ENCODE measurements around the gene HEATR5A. TPM values are rescaled to one million over a fixed set of nuclear protein-coding genes. Genes with fewer than 3 reads are reported as not detected.
"Not testable (repeated sequence)": the region's sequence is repeated elsewhere in the genome, so short reads cannot be mapped to it uniquely, and the experiment has no call there.

HEATR5A gene
- polyA plus RNA-seq, 3 donors, result 13.1 to 21.0 (median 16.8) TPM

GRCh38 chr14:31382221-31382620 lies 38.1 kb downstream of the HEATR5A start:
- Mint-ChIP-seq H3K27ac (no peak overlapping the region), H3K36me3 (peaks cover 54 to 84% of the 10 kb centered on the region in 2 donors), H3K27me3 (ENCODE audit: low read depth in 3 of 3) (no peaks in the 10 kb centered on the region), H3K4me1 (peaks cover 5% of the 10 kb centered on the region), H3K4me3 (no peak overlapping the region), H3K9me3 (no peaks in the 10 kb centered on the region)
- H2AFZ ChIP-seq (ENCODE audit: insufficient read depth, low read depth, low read length, poor library complexity, severe bottlenecking), result no peak overlapping the region
- no CpG with 5 or more reads among the region's 1 CpG for WGBS (ENCODE audit: insufficient coverage)
- H3K4me2 ChIP-seq (replicated peaks; ENCODE audit: extremely low read depth, low read length, poor library complexity, severe bottlenecking), result no peak overlapping the region
- H3K9me3 ChIP-seq (replicated peaks in 1 of 2; ENCODE audit: control insufficient read depth in 1 of 2, insufficient read depth in 1 of 2, low read length in 2 of 2), result no peaks in the 10 kb centered on the region
- no peaks in the 10 kb centered on the region for H4K20me1 ChIP-seq (ENCODE audit: insufficient read depth, low read length)
- no peak for TF ChIP-seq CTCF (IDR thresholded peaks at IDR 0.05)
- no peaks in the 10 kb centered on the region for H3K79me2 ChIP-seq (ENCODE audit: insufficient read depth, low read length)
- H3K27me3 ChIP-seq (ENCODE audit: control insufficient read depth in 2 of 2, insufficient read depth in 2 of 2, low read length in 2 of 2), result no peaks in the 10 kb centered on the region
- H3K4me3 ChIP-seq (replicated peaks in 1 of 3; ENCODE audit: low read depth in 2 of 3, low read length in 3 of 3), result no peak overlapping the region
- intact Hi-C loops (cut with micrococcal nuclease), result no loop called here
- DNase-seq, result no peak
- H3K9ac ChIP-seq (ENCODE audit: insufficient read depth, low read length, poor library complexity, severe bottlenecking), result no peak overlapping the region
- H3K4me1 ChIP-seq (ENCODE audit: control insufficient read depth in 1 of 2, insufficient read depth in 2 of 2, low read length in 2 of 2), result no peaks in the 10 kb centered on the region
- H3K36me3 ChIP-seq (replicated peaks in 1 of 2; ENCODE audit: control insufficient read depth in 1 of 2, insufficient read depth in 2 of 2, low read length in 2 of 2), result peaks cover 80 to 95% of the 10 kb centered on the region in 2 donors
- H3K27ac ChIP-seq (ENCODE audit: low read depth in 1 of 2, low read length in 2 of 2), result no peak overlapping the region

- H3K9me3 Mint-ChIP-seq, result no peaks in the 10 kb centered on the region
- H3K4me3 Mint-ChIP-seq, result no peak overlapping the region
- intact Hi-C loops (cut with micrococcal nuclease), result no loop called here
- 100% methylated on average over 1 of the region's 3 CpGs for WGBS (ENCODE audit: insufficient coverage)
- peaks cover 79 to 95% of the 10 kb centered on the region in 2 donors for H3K36me3 ChIP-seq (replicated peaks in 1 of 2; ENCODE audit: control insufficient read depth in 1 of 2, insufficient read depth in 2 of 2, low read length in 2 of 2)
- no peak for TF ChIP-seq CTCF (IDR thresholded peaks at IDR 0.05)
- H3K27me3 Mint-ChIP-seq (ENCODE audit: low read depth in 3 of 3), result no peaks in the 10 kb centered on the region
- H2AFZ ChIP-seq (ENCODE audit: insufficient read depth, low read depth, low read length, poor library complexity, severe bottlenecking), result no peak overlapping the region
- H3K4me3 ChIP-seq (replicated peaks in 1 of 3; ENCODE audit: low read depth in 2 of 3, low read length in 3 of 3), result no peak overlapping the region
- H4K20me1 ChIP-seq (ENCODE audit: insufficient read depth, low read length), result no peaks in the 10 kb centered on the region
- DNase-seq, result no peak
- no peaks in the 10 kb centered on the region for H3K9me3 ChIP-seq (replicated peaks in 1 of 2; ENCODE audit: control insufficient read depth in 1 of 2, insufficient read depth in 1 of 2, low read length in 2 of 2)
- peaks cover 5% of the 10 kb centered on the region for H3K4me1 Mint-ChIP-seq
- H3K4me2 ChIP-seq (replicated peaks; ENCODE audit: extremely low read depth, low read length, poor library complexity, severe bottlenecking), result no peak overlapping the region
- H3K27me3 ChIP-seq (ENCODE audit: control insufficient read depth in 2 of 2, insufficient read depth in 2 of 2, low read length in 2 of 2), result no peaks in the 10 kb centered on the region
- H3K36me3 Mint-ChIP-seq, result peaks cover 56 to 85% of the 10 kb centered on the region in 2 donors
- no peaks in the 10 kb centered on the region for H3K79me2 ChIP-seq (ENCODE audit: insufficient read depth, low read length)
- H3K27ac Mint-ChIP-seq, result no peak overlapping the region
- H3K27ac ChIP-seq (ENCODE audit: low read depth in 1 of 2, low read length in 2 of 2), result no peak overlapping the region
- no peak overlapping the region for H3K9ac ChIP-seq (ENCODE audit: insufficient read depth, low read length, poor library complexity, severe bottlenecking)
- H3K4me1 ChIP-seq (ENCODE audit: control insufficient read depth in 1 of 2, insufficient read depth in 2 of 2, low read length in 2 of 2), result no peaks in the 10 kb centered on the region
Observed at GRCh38 chr14:31380106-31380505, 40.2 kb downstream of the HEATR5A start.

- H3K4me2 ChIP-seq (replicated peaks; ENCODE audit: extremely low read depth, low read length, poor library complexity, severe bottlenecking); DNase-seq; H3K27ac ChIP-seq (ENCODE audit: low read depth in 1 of 2, low read length in 2 of 2); H3K4me3 Mint-ChIP-seq; H3K4me1 Mint-ChIP-seq; H3K4me1 ChIP-seq (ENCODE audit: control insufficient read depth in 1 of 2, insufficient read depth in 2 of 2, low read length in 2 of 2); H3K27me3 ChIP-seq (ENCODE audit: control insufficient read depth in 2 of 2, insufficient read depth in 2 of 2, low read length in 2 of 2); H3K4me3 ChIP-seq (replicated peaks in 1 of 3; ENCODE audit: low read depth in 2 of 3, low read length in 3 of 3); H3K79me2 ChIP-seq (ENCODE audit: insufficient read depth, low read length); intact Hi-C loops (cut with micrococcal nuclease); H3K9ac ChIP-seq (ENCODE audit: insufficient read depth, low read length, poor library complexity, severe bottlenecking); H4K20me1 ChIP-seq (ENCODE audit: insufficient read depth, low read length); H3K9me3 Mint-ChIP-seq; H3K9me3 ChIP-seq (replicated peaks in 1 of 2; ENCODE audit: control insufficient read depth in 1 of 2, insufficient read depth in 1 of 2, low read length in 2 of 2); H2AFZ ChIP-seq (ENCODE audit: insufficient read depth, low read depth, low read length, poor library complexity, severe bottlenecking); H3K27me3 Mint-ChIP-seq (ENCODE audit: low read depth in 3 of 3): not testable (repeated sequence)
- WGBS (ENCODE audit: insufficient coverage), result no CpG with 5 or more reads among the region's 16 CpGs
- H3K36me3 ChIP-seq (replicated peaks in 1 of 2; ENCODE audit: control insufficient read depth in 1 of 2, insufficient read depth in 2 of 2, low read length in 2 of 2), result peaks cover 79 to 95% of the 10 kb centered on the region in 2 donors
- Mint-ChIP-seq H3K36me3 (peaks cover 55 to 83% of the 10 kb centered on the region in 2 donors), H3K27ac (peak overlapping the region in 1 of 7 donors; percentile 61)
Observed at GRCh38 chr14:31379125-31379947, 41.0 kb downstream of the HEATR5A start.

Measured in CD14-positive monocyte (primary cell).